Measurements from ENCODE around the gene PGS1.

- TF ChIP-seq CTCF (IDR thresholded peaks at IDR 0.05) (no peak), POLR2A (IDR thresholded peaks at IDR 0.05) (no peak)
Observed at GRCh38 chr17:78422872-78423588, 44.6 kb downstream of the PGS1 start.

All from ovary (tissue), 3 donors.